Measurements from ENCODE around the gene NUDT19.

GRCh38 chr19:32674153-32674930 is 17.3 kb upstream of the NUDT19 start:
- TF ChIP-seq GATA3 (IDR thresholded peaks at IDR 0.05; ENCODE audit: low read depth, low read length), result no peak
- TF ChIP-seq GATA2 (IDR thresholded peaks at IDR 0.05; ENCODE audit: low read depth, low read length), result no peak

All from SH-SY5Y (cell line).